PC-3 (cell line): ENCODE data around the gene CCAR1. TPM values are rescaled to one million over a fixed set of nuclear protein-coding genes. Genes with fewer than 3 reads are reported as not detected.

ENCODE experiments used
- microRNA-seq: library from miRNA; unstranded; fragments of <30 nt; microRNA quantifications from one replicate; pipeline ENCODE4 v1.1.0, GENCODE V29; 2020; ENCODE audit not compliant: unreplicated experiment
- total RNA-seq: library from RNA; depleted of rRNA; stranded (reverse); fragments of >200 nt; gene quantifications from 2 replicates; pipeline ENCODE4 v1.2.3, GENCODE V29; 2014; rRNA removed

Gene CCAR1
- total RNA-seq, 1 experiment from 2014 or later = 92.1 TPM

Small RNAs within 50 kb of the gene (microRNA-seq; reads per million reads assigned to microRNA genes)
- gene MIR1254-1 = not detected

Other genes with a start within 250 kb of the CCAR1 start
- 29.5 and 38.7 TPM in 2 replicates for gene DNA2, start 249.3 kb upstream of the CCAR1 start, total RNA-seq
- gene SLC25A16, start 193.7 kb upstream of the CCAR1 start, total RNA-seq = 21.9 and 22.0 TPM in 2 replicates
- gene TET1, start 160.9 kb upstream of the CCAR1 start, total RNA-seq = 2.3 and 3.0 TPM in 2 replicates
- 1.4 and 3.2 TPM in 2 replicates for gene STOX1, start 106.3 kb downstream of the CCAR1 start, total RNA-seq
- 40.4 and 41.4 TPM in 2 replicates for gene DDX50, start 180.1 kb downstream of the CCAR1 start, total RNA-seq
- 159 and 169 TPM in 2 replicates for gene DDX21, start 234.9 kb downstream of the CCAR1 start, total RNA-seq